Heart right ventricle (tissue), 16 donors: ENCODE measurements around the gene PLBD2. TPM values are rescaled to one million over a fixed set of nuclear protein-coding genes. Genes with fewer than 3 reads are reported as not detected.
"Not testable (repeated sequence)": the region's sequence is repeated elsewhere in the genome, so short reads cannot be mapped to it uniquely, and the experiment has no call there.

ENCODE experiments used
- ATAC-seq, 8 donors: fragments of 200-7000 bp; cut with Tn5 transposase; one replicate each; pipeline ENCODE4 v1.9.1; 2020; ENCODE audit warnings: mild to moderate bottlenecking in 8 of 8, moderate library complexity in 8 of 8, moderate number of reproducible peaks in 1 of 8
- DNase-seq, 2 donors: peaks; one replicate each; pipeline ENCODE4 v3.0.0-alpha.2; 2020
- H3K27ac ChIP-seq, 10 donors: fragments of 200-600 bp; sonication (generic) in 2 of 10; one replicate each; pipeline versions ENCODE4 v1.5.0 to v1.8.0; 2020 to 2022; ENCODE audit warnings: mild to moderate bottlenecking in 3 of 10
- H3K27me3 ChIP-seq, 7 donors: fragments of 200-600 bp; one replicate each; pipeline ENCODE4 v1.8.0; 2021 to 2022; ENCODE audit warnings: mild to moderate bottlenecking in 2 of 7
- H3K36me3 ChIP-seq, 9 donors: fragments of 200-600 bp; sonication (generic) in 1 of 9; one replicate each; pipeline versions ENCODE4 v1.5.0 to v1.8.0; 2020 to 2022; ENCODE audit warnings: mild to moderate bottlenecking in 2 of 9
- H3K4me1 ChIP-seq, 9 donors: fragments of 200-600 bp; sonication (generic) in 1 of 9; one replicate each; pipeline versions ENCODE4 v1.5.0 to v1.8.0; 2020 to 2022; ENCODE audit warnings: mild to moderate bottlenecking in 4 of 9
- H3K4me3 ChIP-seq, 10 donors: fragments of 200-600 bp; sonication (generic) in 2 of 10; one replicate each; pipeline versions ENCODE4 v1.5.0 to v1.8.0; 2020 to 2022; ENCODE audit warnings: mild to moderate bottlenecking in 7 of 10, moderate library complexity in 2 of 10
- H3K9me3 ChIP-seq, 11 donors: fragments of 200-600 bp in 10 of 11; sonication (generic) in 2 of 11; one replicate each; pipeline versions ENCODE4 v1.5.0 to v1.8.0; 2013 to 2022; ENCODE audit warnings: mild to moderate bottlenecking in 2 of 11, control low read depth in 1 of 11, moderate library complexity in 1 of 11
- WGBS, 2 donors: extraction: QIAGEN DNeasy Blood & Tissue Kit; methylation state at CpG; one replicate each; pipeline ENCODE4 v1.1.7; 2013; ENCODE audit warnings: inconsistent platforms in 1 of 2; 5-methylcytosine and 5-hydroxymethylcytosine counted together
- intact Hi-C, 10 donors: fragments of 100-400 bp; cut with DNase I; formaldehyde crosslinking; loops; one replicate each; pipeline versions ENCODE4 v1.11.1 to v1.14.2; 2022
- polyA plus RNA-seq, 2 donors: library from polyadenylated mRNA; stranded (reverse); fragments of 200-250 nt; gene quantifications; one replicate each; pipeline ENCODE4 v1.2.3, GENCODE V29; 2013
- total RNA-seq, 10 donors: library from RNA; stranded (reverse); fragmentation: NEBNext Ultra II Directional in 3 of 10; extraction: Animal tissue kit (Norgen Biotek cat#: 25700) in 3 of 10; gene quantifications; one replicate each; pipeline versions ENCODE4 v1.2.1 to v1.2.4, GENCODE V29; 2021 to 2023
- TF ChIP-seq, protein P1 (sequence below), 9 donors: fragments of 200-600 bp; sonication (generic) in 2 of 9; IDR thresholded peaks; one replicate each; pipeline versions ENCODE4 v1.5.0 to v1.8.0; 2021 to 2022; ENCODE audit warnings: antibody characterized with exemption in 9 of 9, mild to moderate bottlenecking in 5 of 9, moderate library complexity in 1 of 9
- donor health status: Arrhythmogenic right ventricular cardiomyopathy.
- donor health status: ischemic (EF 13 %, LVEDD 7.1; RV severe dilation, severe dysfunction).
- donor health status: healthy with polysubstance abuse.
- donor health status: DM: no; HTN: yes; CAD: no.
- donor health status: DM: no; HTN: no; CAD: no.
- donor health status: ischemic (EF 25% LVEDD 6.9; RV normal size, moderate dysfunction).
- donor health status: ischemic (EF 25% LVEDD 5.7; RV mildly dilated, moderate dysfunction).
- donor health status: healthy.
- donor health status: DM: yes; HTN: yes; CAD: no.
- donor health status: Ischemic cardiomyopathy.
- donor health status: ischemic (EF 35%, LVEDD 5.7; RV mildly dilated, moderate dysfunction).
- donor health status: nonischemic (EF 11% LVEDD 7.7; RV severe dilation, severe dysfunction).
- donor health status: DM: yes; HTN: yes; CAD: no.
- donor health status: PGD.
- donor health status: ischemic (EF 29% LVEDD 5.4; RV normal size, mild dysfunction).
- donor health status: nonischemic (EF 23%, LVEDD 6.1; RV moderate dilation, normal function).

The PLBD2 gene
- total and polyA plus RNA-seq, 12 donors, result 13.0 to 53.9 (median 35.4) TPM

GRCh38 chr12:113348849-113349536 lies 9.4 kb upstream of the PLBD2 start:
- Histone ChIP-seq H3K4me1 (no peaks in the 10 kb centered on the region), H3K4me3 (no peak overlapping the region), H3K36me3 (no peaks in the 10 kb centered on the region), H3K27me3 (no peaks in the 10 kb centered on the region), H3K27ac (no peak overlapping the region), H3K9me3 (no peaks in the 10 kb centered on the region)
- WGBS, 2 donors, result 48 to 61% methylated on average over 19 of the region's 19 CpGs
- intact Hi-C loops, result no loop called here
- TF ChIP-seq, protein P1, sequence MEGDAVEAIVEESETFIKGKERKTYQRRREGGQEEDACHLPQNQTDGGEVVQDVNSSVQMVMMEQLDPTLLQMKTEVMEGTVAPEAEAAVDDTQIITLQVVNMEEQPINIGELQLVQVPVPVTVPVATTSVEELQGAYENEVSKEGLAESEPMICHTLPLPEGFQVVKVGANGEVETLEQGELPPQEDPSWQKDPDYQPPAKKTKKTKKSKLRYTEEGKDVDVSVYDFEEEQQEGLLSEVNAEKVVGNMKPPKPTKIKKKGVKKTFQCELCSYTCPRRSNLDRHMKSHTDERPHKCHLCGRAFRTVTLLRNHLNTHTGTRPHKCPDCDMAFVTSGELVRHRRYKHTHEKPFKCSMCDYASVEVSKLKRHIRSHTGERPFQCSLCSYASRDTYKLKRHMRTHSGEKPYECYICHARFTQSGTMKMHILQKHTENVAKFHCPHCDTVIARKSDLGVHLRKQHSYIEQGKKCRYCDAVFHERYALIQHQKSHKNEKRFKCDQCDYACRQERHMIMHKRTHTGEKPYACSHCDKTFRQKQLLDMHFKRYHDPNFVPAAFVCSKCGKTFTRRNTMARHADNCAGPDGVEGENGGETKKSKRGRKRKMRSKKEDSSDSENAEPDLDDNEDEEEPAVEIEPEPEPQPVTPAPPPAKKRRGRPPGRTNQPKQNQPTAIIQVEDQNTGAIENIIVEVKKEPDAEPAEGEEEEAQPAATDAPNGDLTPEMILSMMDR (IDR thresholded peaks at IDR 0.05), result no peak
- DNase-seq, result no peak
- ATAC-seq, result peak in 2 of 8 donors; percentile 39 to 46

- H3K9me3 ChIP-seq, result no peaks in the 10 kb centered on the region
- no peak for ATAC-seq
- TF ChIP-seq, protein P1 (IDR thresholded peaks at IDR 0.05), result no peak
- H3K27me3 ChIP-seq, result no peaks in the 10 kb centered on the region
- no peak overlapping the region for H3K27ac ChIP-seq
- intact Hi-C loops, result no loop called here
- no peak for DNase-seq
- no peak overlapping the region for H3K4me3 ChIP-seq
- no peaks in the 10 kb centered on the region for H3K36me3 ChIP-seq
- no peaks in the 10 kb centered on the region for H3K4me1 ChIP-seq
Measured at GRCh38 chr12:113351089-113351488, 7.3 kb upstream of the PLBD2 start.

DNA sequence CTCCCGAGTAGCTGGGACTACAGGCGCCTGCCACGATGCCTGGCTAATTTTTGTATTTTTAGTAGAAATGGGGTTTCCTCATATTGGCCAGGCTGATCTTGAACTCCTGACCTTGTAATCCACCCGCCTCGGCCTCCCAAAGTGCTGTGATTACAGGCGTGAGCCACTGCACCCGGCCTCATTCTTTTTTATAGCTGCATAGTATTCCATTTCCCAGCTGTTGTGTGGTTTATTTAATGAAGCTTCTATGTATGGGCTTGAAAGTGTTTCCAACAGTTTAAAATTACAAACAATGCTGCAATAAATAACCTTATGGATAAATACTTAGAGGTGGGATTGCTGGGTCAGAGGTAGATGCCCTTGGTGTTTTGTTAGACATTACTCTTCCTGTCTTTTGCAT lies 4.2 kb upstream of the PLBD2 start:
- H3K9me3 ChIP-seq, H3K27me3 ChIP-seq, intact Hi-C loops, ATAC-seq, H3K36me3 ChIP-seq, H3K4me3 ChIP-seq, DNase-seq, H3K27ac ChIP-seq: not testable (repeated sequence)
- 91 to 92% methylated on average over 7 of the region's 7 CpGs for WGBS, 2 donors
- peaks cover 2 to 10% (median 5%) of the 10 kb centered on the region in 9 donors for H3K4me1 ChIP-seq

- Histone ChIP-seq H3K9me3 (no peaks in the 10 kb centered on the region), H3K27me3 (no peaks in the 10 kb centered on the region), H3K4me3 (peak overlapping the region; percentile 38 to 96 (median 78)), H3K27ac (peak overlapping the region; percentile 37 to 95 (median 91)), H3K4me1 (peaks cover 5 to 36% (median 17%) of the 10 kb centered on the region in 9 donors), H3K36me3 (peaks cover 0 to 6% (median 0%) of the 10 kb centered on the region in 9 donors)
- intact Hi-C loops, result no loop called here
- ATAC-seq (peak; percentile 15 to 56 (median 43)), DNase-seq (peak; percentile 48 to 58)
- TF ChIP-seq, protein P1 (IDR thresholded peaks at IDR 0.05), result no peak
- 30 to 44% methylated on average over 11 of the region's 11 CpGs for WGBS, 2 donors
Measured at GRCh38 chr12:113359133-113359938, 949 bp downstream of the PLBD2 start.
